Tibial nerve (tissue), 4 donors: ENCODE results near the gene MAP3K4. TPM values are rescaled to one million over a fixed set of nuclear protein-coding genes. Genes with fewer than 3 reads are reported as not detected.

Experiments
- DNase-seq, 2 donors: peaks; one replicate each; pipeline ENCODE4 v3.0.0-alpha.2; 2019; ENCODE audit warnings: low spot score in 2 of 2
- H3K27ac ChIP-seq, 4 donors: fragments of 200-600 bp; sonication (generic) in 3 of 4; one replicate each; pipeline ENCODE4 v1.5.1; 2017 to 2019; ENCODE audit warnings: mild to moderate bottlenecking in 1 of 4
- H3K27me3 ChIP-seq, 2 donors: fragments of 200-600 bp; sonication (generic) in 1 of 2; one replicate each; pipeline versions ENCODE4 v1.5.1 to v1.6.0; 2017 to 2019
- H3K36me3 ChIP-seq, 3 donors: fragments of 200-600 bp; sonication (generic); one replicate each; pipeline ENCODE4 v1.5.1; 2018 to 2019
- H3K4me1 ChIP-seq, 4 donors: fragments of 200-600 bp; sonication (generic) in 3 of 4; one replicate each; pipeline ENCODE4 v1.5.1; 2017 to 2019
- H3K4me3 ChIP-seq, 4 donors: fragments of 200-600 bp; sonication (generic) in 3 of 4; one replicate each; pipeline ENCODE4 v1.5.1; 2017 to 2019; ENCODE audit warnings: mild to moderate bottlenecking in 1 of 4, moderate library complexity in 1 of 4
- H3K9me3 ChIP-seq, 4 donors: fragments of 200-600 bp; sonication (generic) in 3 of 4; one replicate each; pipeline ENCODE4 v1.5.1; 2017 to 2019
- EP300 ChIP-seq, 2 donors: sonication (generic); formaldehyde crosslinking; IDR thresholded peaks; one replicate each; pipeline ENCODE4 v1.6.1; 2017; ENCODE audit warnings: antibody characterized with exemption in 2 of 2, mild to moderate bottlenecking in 1 of 2
- POLR2A ChIP-seq, 2 donors: fragments of 450-650 bp; IDR thresholded peaks; one replicate each; pipeline ENCODE4 v1.6.1; 2017; ENCODE audit warnings: antibody characterized with exemption in 2 of 2, mild to moderate bottlenecking in 2 of 2, moderate library complexity in 2 of 2
- WGBS, 2 donors: methylation state at CpG; one replicate each; pipeline ENCODE4 v1.1.5; 2018; 5-methylcytosine and 5-hydroxymethylcytosine counted together
- total RNA-seq, 4 donors: library from RNA; depleted of rRNA; stranded (reverse); fragments of >200 nt; gene quantifications; one replicate each; pipeline ENCODE4 v1.1.0, GENCODE V29; 2016
- TF ChIP-seq, protein P1 (sequence below), 5 experiments: fragments of 200-600 bp in 3 of 5; fragments of 450-650 bp in 2 of 5; sonication (generic) in 3 of 5; IDR thresholded peaks; one replicate each; pipeline ENCODE4 v1.5.1; 2016 to 2019; ENCODE audit warnings: antibody characterized with exemption in 5 of 5, mild to moderate bottlenecking in 3 of 5, moderate library complexity in 2 of 5

Gene MAP3K4
- total RNA-seq, 4 donors from 2014 or later: 42.9 to 63.0 (median 56.0) TPM

DNA sequence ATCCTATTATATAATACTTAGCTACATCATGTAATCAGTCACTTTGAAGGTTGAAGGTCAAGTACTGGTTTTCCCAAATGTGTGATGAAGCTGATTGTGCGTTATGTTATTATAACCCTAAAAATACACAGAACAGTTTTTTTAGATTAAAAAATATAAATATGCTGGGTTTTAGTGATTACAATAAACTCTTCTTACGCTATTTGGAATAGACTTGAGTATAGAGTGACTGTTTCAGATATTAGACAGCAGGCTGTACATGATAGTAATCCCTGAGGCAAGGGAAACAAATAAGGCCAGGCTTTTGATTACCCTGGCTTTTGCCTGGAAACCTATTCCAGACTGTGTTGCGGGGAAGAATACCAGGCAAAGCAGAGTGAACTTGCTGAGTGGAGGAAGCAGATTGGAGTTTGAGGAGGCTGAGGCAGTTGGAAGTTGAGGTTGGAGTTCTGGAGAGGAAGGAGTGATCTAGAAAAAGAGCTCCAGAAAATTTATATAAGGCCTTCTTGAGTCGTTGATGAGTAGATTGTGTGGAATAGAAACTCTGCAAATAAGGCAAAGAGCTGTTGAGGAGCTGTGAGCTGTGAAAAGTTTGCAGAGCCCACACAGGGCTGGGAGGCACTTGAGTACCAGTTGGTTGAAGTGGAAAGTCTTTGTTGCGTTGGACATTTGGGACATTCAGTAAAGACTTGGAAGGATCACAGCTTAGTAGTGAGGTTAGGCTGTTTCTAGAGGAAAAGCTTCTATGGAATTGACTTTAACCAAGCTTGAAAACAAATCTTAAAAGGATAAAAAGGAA lies 26.4 kb downstream of the MAP3K4 start:
- Histone ChIP-seq H3K27ac (peak overlapping the region in 1 of 4 donors; percentile 66), H3K27me3 (no peaks in the 10 kb centered on the region), H3K9me3 (no peaks in the 10 kb centered on the region), H3K4me1 (peaks cover 0 to 26% (median 4%) of the 10 kb centered on the region in 4 donors), H3K36me3 (peaks cover 0 to 7% (median 0%) of the 10 kb centered on the region in 3 donors), H3K4me3 (no peak overlapping the region)
- 77 to 81% methylated on average over 5 of the region's 5 CpGs for WGBS, 2 donors
- DNase-seq: no peak
- TF ChIP-seq EP300 (IDR thresholded peaks at IDR 0.05): no peak
- TF ChIP-seq, protein P1, sequence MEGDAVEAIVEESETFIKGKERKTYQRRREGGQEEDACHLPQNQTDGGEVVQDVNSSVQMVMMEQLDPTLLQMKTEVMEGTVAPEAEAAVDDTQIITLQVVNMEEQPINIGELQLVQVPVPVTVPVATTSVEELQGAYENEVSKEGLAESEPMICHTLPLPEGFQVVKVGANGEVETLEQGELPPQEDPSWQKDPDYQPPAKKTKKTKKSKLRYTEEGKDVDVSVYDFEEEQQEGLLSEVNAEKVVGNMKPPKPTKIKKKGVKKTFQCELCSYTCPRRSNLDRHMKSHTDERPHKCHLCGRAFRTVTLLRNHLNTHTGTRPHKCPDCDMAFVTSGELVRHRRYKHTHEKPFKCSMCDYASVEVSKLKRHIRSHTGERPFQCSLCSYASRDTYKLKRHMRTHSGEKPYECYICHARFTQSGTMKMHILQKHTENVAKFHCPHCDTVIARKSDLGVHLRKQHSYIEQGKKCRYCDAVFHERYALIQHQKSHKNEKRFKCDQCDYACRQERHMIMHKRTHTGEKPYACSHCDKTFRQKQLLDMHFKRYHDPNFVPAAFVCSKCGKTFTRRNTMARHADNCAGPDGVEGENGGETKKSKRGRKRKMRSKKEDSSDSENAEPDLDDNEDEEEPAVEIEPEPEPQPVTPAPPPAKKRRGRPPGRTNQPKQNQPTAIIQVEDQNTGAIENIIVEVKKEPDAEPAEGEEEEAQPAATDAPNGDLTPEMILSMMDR (IDR thresholded peaks at IDR 0.05): no peak
- no peak for TF ChIP-seq POLR2A (IDR thresholded peaks at IDR 0.05)

DNA sequence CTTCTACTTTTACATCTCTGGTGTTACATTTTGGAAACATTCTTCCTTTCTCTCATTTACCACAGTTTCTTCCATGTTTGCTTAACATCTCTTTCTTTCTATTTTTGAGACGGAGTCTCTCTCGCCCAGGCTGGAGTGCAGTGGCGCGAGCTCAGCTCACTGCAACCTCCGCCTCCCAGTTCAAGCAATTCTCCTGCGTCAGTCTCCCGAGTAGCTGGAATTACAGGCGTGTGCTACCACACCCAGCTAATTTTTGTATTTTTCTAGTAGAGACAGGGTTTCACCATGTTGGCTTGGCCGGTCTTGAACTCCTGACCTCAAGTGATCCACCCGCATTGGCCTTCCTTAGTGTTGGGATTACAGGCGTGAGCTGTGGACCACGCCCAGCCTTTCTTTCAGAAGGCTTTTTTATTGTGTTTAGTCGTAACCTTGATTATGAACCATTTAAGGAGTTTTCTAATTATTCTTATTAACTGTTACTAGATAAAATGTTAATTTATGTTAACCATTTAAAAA lies 27.8 kb downstream of the MAP3K4 start:
- no peaks in the 10 kb centered on the region for H3K27me3 ChIP-seq

DNA sequence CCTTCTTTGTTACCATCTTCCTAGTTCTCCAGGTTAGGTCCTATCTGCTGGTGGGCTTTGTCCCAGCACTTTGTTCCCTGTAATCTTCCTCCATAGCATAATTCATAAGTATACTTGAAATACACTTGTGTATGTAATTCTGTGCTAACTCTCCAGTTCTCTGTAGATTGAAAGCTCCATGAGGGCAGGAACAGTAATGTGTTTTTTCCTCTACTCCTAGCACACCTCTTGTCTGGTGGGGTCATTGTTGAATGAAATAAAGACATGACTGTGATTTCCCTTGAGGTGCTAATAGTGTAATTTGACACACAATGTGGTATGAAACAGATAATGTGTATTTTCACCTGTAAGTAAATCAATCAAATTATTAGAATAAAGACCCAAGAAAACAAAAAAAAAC lies 30.0 kb downstream of the MAP3K4 start:
- H3K4me3 ChIP-seq: no peak overlapping the region
- no peak overlapping the region for H3K27ac ChIP-seq
- peaks cover 0 to 22% (median 3%) of the 10 kb centered on the region in 4 donors for H3K4me1 ChIP-seq
- H3K27me3 ChIP-seq: no peaks in the 10 kb centered on the region
- H3K9me3 ChIP-seq: no peaks in the 10 kb centered on the region
- no peaks in the 10 kb centered on the region for H3K36me3 ChIP-seq
- TF ChIP-seq, protein P1 (IDR thresholded peaks at IDR 0.05): no peak
- TF ChIP-seq POLR2A (IDR thresholded peaks at IDR 0.05) (no peak), EP300 (IDR thresholded peaks at IDR 0.05) (no peak)
- DNase-seq: no peak

More for the DNA sequence above, 27.8 kb downstream of the MAP3K4 start:
- WGBS, 2 donors: 75 to 79% methylated on average over 13 of the region's 13 CpGs
- no peak overlapping the region for H3K4me3 ChIP-seq
- peak in 1 of 2 donors; percentile 18 for TF ChIP-seq POLR2A (IDR thresholded peaks at IDR 0.05)
- TF ChIP-seq, protein P1 (IDR thresholded peaks at IDR 0.05): no peak
- TF ChIP-seq EP300 (IDR thresholded peaks at IDR 0.05): peak; percentile 47 to 59
- peak in 1 of 2 donors; percentile 21 for DNase-seq
- no peaks in the 10 kb centered on the region for H3K9me3 ChIP-seq
- H3K4me1 ChIP-seq: peaks cover 0 to 22% (median 3%) of the 10 kb centered on the region in 4 donors
- peak overlapping the region in 1 of 4 donors; percentile 66 for H3K27ac ChIP-seq
- peaks cover 0 to 7% (median 0%) of the 10 kb centered on the region in 3 donors for H3K36me3 ChIP-seq

DNA sequence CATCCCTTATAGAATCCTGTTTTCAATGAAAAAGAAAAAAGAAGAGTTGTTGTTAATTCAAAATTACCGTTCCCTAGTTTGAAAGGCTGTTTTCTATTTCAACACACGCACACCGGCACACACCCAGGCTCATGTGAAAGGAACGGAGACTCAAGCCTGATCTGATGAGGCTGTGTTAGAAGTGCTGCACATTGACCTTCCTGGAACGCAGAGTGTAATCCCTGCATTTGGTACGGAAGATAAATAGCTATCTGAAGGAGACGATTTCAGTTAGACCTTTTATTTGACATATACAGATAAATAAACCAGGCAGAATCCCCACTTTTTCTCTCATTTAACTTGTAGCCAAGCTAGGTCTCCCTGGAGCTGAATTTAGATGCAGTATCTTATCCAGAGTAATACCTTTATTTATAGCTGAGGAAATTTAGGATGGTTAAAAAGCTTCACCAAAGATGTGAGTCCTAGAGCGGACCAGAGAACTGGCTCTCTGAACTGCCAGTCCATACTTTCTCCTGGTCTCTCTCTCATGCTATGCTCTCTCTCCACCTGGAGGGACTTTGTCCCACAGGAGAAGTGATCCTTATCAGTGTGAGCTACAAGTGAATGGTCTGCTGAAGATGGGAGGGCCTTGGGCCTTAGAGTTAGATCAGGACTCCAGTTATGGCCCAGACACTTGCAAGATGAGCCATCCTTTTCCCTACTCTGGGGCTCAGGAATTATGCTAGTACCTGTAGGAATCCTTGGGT lies 30.6 kb downstream of the MAP3K4 start:
- Histone ChIP-seq H3K4me1 (peaks cover 0 to 22% (median 2%) of the 10 kb centered on the region in 4 donors), H3K27ac (no peak overlapping the region), H3K36me3 (no peaks in the 10 kb centered on the region), H3K27me3 (no peaks in the 10 kb centered on the region), H3K4me3 (no peak overlapping the region), H3K9me3 (no peaks in the 10 kb centered on the region)
- TF ChIP-seq, protein P1 (IDR thresholded peaks at IDR 0.05): no peak
- TF ChIP-seq EP300 (IDR thresholded peaks at IDR 0.05) (no peak), POLR2A (IDR thresholded peaks at IDR 0.05) (no peak)
- WGBS, 2 donors: 88 to 94% methylated on average over 8 of the region's 8 CpGs
- DNase-seq: no peak
